NK-92 (cell line): ENCODE measurements around the gene MAMDC4.
"Not testable (repeated sequence)": the region's sequence is repeated elsewhere in the genome, so short reads cannot be mapped to it uniquely, and the experiment has no call there.

Experiments used
- DNase-seq: peaks from one replicate; lab custom pipeline; 2025; ENCODE audit not compliant: unreplicated experiment; lab: John Stamatoyannopoulos, UW

The MAMDC4 gene

GRCh38 chr9:136851941-136852663, at the start of gene MAMDC4:
MAMDC4 (plus strand) TSS chr9:136852346; CDS start chr9:136852417, 71 bp downstream.
- no peak for DNase-seq

DNA sequence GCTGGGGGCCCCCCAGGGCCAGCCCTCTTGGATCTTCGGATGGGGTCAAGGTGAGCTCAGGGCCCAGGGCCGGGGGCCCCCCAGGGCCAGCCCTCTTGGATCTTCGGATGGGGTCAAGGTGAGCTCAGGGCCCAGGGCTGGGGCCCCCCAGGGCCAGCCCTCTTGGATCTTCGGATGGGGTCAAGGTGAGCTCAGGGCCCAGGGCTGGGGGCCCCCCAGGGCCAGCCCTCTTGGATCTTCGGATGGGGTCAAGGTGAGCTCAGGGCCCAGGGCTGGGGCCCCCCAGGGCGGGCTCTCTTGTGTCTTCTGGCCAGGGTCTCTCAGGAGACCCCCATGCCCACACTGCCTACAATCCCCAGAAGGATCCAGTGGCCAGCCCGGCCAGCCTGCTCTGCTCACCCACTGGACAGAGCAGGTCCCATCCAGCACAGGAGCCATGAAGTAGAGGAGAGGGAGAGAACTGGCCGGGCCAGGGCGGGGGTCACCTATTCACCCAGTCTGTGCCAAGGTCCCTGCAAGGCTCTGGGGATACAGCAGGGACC, 49.1 kb upstream of the MAMDC4 start:
- not testable (repeated sequence) for DNase-seq

DNA sequence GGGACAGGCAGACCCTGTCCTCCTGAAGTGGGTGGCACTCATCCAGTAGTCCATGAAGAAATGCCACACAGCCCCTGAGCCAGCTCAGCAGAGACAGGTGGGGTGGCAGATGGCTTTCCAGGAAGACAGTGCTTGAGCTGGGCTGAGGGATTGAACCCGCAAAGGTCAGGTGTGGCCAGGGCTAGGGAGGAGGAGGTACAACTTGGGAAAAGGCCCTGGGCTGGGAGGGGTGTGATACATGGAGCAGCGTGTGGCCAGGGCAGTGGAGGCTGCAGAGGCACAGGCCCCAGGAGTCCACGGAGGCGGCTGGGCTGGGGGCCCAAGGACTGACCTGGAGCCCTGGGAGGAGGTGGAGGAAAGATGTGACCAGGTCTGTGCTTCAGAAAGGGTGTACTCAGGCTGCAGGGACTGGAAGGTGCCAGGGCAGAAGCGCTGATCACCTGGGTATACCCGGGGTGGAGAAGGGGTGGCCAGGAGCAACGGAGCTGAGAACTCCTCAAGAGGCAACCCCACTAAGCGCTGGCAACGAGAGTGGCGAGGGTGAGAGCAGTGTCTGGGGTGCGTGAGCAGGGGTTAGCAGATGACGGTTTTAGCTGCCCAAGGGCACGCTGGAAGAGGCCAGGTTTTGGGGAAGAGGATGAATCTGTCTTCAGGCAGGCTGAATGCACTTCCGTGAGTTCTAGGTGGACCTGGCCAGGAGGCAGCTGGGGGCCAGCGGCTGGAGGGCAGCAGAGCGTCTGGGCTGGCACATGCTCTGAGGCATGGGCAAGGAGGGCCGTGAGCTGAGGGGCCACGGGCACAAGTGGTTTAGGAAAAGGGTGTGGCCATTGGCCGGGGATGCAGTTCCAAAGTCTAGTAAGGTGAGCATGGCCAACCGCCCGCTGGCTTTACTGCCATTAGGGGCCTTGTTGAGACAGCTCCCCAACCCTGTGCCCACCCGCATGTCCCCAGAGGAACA, 48.3 kb upstream of the MAMDC4 start:
- no peak for DNase-seq

DNA sequence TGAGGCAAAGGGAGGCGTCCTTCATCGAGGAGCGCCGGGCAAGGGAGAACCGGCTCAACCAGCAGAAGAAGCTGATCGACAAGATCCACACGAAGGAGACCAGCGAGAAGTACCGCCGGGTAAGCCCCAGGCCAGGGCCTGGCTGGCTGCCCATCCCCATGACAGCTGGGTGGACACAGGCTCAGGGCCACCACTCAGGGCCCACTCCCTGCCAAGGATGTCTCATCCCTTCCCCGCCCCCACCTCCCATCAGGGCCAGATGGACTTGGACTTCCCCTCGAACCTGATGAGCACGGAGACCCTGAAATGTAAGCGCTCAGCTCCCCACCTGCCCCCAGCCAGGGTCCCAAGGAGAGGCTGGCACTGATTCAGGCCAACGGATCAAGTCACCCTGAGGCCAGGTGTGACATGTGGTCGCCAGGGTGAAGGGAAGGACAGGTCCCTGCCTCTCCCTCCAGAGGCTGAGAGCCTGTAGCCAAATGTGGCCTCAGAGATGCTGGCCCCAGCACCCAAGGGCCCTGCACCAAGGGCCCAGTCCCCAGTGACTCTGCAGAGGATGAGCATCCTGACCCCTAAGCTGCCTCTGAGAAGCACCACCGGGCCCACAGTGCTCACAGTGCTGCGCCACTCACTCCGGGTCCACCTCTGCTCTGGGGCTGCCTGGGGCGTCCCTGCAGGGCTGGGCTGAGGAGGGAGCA, 47.5 kb upstream of the MAMDC4 start:
- DNase-seq: no peak

- DNase-seq: no peak
Observed at GRCh38 chr9:136805207-136805740, 46.9 kb upstream of the MAMDC4 start.

DNA sequence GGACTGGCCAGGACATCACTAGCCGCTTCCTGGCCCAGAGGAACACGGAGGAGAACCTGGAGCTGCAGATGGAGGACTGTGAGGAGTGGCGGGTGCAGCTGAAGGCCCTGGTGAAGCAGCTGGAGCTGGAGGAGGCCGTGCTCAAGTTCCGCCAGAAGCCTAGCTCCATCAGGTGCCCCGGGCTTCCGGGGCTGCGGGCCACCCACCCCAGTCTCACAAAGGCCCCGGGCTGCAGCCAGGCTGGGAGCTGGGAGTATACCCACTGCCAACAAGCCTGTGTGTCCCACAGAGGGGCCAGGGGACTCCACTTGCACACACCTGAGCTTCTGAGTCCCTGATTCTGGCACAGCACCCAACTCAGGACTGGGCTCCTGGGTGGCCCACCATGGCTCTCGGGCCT, 46.1 kb upstream of the MAMDC4 start:
- DNase-seq: no peak

DNA sequence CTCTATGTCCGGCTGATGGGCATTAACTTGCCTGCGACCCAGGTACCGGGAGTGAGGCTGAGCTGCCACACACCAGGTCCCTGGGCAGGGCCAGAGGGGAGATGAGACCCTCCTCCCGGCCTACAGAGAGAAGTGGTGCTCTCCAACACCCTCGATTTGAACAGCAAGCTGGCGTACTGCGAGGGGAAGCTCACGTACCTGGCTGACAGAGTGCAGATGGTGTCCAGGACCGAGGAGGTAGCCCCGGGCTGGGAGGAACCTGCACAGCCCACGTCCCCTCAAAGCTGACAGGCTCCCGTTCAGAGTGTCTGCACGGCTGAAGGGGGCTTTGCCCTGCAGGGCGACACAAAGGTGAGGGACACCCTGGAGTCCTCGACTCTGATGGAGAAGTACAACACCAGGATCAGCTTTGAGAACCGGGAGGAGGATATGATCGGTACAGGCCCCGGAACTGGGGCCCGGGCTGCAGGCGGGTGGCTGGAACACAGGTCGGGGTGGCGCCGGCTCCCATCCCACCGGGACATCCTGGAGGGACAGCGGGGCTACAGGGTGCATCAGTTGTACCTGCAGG, 45.4 kb upstream of the MAMDC4 start:
- DNase-seq: no peak

- no peak for DNase-seq
Observed at GRCh38 chr9:136807281-136808074, 44.7 kb upstream of the MAMDC4 start, which contains the start of gene RABL6. RABL6 (plus strand) TSS chr9:136807948; CDS start chr9:136808197, 249 bp downstream.

GRCh38 chr9:136808075-136808805, 43.9 kb upstream of the MAMDC4 start:
- DNase-seq: no peak

DNA sequence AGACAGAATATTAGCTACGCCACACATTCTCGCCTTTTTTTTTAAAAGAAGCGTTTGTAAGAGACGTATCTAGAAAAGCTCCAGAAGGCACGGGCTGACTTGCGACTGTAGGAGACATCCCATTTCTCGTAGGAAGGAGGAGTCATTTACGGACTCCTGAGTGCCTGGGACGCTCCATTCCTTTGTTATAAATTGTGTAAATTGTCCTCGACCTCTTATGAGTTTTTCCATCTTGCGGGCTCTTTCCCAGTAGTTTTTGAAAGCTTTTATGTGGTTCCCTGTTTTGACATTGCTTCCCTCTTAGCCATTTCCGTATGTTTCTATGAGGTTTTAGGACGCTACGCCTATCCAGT, 43.4 kb upstream of the MAMDC4 start:
- DNase-seq: no peak

GRCh38 chr9:136814725-136815421, 37.3 kb upstream of the MAMDC4 start:
- DNase-seq: no peak

DNA sequence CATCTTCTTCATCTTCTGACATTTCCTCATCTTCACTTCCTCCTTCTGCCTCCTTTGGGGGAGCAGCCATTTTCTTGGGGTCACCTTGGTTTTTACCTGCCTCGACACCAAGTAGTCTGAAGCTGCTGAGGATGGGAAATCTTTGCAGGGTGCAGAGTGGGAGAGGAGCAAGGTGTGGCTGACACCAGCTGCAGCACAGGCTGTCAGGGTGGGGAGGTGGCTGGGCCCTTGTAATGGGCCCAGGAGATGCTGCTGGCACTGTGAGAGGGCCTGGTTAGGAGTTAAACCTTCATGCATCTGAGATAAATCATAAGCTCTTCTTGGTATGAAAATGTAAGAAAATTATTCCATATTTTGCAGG, 36.7 kb upstream of the MAMDC4 start:
- DNase-seq: no peak

DNA sequence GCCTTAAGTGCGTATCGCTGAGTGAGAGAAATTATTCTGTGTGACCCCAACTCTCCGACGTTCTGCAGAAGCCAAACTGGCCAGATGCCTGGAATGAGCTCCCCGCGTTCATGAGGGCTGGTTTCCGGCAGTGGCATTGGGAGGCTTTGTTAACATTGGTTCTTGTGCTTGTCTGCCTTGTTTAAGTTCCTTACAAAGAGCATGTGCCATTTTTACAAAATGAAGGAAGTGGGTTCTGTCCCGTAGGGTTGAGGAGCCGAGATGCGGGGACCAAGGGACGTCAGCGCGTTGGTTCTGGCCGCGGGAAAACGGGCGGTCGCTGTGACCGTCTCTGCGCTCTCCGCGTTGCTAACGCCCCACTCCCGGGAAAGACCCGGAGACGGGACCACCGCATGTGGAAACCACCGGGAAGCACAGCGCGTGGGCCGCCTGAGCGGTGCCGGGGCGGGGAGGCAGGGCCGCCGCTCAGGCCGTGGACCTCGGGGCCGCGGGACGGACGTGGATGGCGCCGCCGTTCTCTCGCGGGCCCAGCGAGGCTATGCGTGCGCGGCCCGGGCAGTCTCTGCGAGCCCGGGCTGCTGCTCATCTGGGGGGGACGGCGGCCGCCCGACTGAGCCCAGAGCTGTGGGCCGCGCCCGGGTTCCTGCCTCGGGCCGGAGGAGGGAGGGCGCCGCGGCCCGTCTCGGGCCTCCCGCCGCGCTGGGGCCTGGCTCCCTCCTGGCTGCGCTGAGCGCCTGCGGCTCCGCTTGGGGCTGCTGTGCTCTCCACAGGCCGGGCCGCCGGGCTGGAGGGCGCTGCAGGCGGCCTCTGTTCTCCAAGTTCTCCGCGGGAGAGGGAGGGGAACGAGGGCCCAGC, 30.9 kb upstream of the MAMDC4 start:
- DNase-seq: no peak

DNA sequence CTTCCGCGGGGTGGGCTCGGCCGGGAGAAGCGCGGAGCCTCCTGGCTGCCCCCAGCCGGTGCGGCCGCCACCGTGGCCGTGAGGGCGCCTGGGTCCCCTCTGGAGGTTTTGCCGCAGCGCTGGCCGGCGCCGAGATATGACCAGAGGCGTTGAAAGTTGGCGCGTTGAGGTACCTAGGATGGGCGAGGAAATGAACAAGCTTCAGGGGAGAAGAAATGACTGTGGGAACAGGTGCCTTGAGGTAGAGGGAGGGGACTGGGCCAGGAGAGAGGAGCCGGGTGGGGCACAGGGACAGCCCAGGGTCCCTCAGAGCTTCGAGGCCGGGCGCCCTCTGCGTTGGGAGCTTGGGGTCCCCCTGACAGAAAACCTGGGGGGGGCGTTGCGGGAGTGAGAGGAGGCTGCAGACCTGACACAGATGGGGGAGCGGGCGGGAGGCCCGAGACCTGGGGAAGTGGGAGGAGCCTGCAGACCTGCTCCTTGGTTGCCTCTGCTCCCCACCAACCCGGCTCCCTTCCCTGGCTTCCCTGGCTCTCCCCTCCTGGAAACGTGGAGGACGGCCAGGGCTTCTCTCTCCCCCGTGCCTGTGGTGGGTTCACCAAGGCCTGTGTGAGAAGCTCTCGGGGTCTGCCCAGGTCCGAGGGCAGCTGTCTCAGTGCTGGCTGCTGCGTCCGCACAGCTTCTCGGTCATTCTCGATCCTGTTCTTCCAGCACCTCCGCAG, 30.2 kb upstream of the MAMDC4 start:
- DNase-seq: no peak

GRCh38 chr9:136823136-136824046, 28.8 kb upstream of the MAMDC4 start:
- no peak for DNase-seq
